Transverse colon (tissue), 4 donors: ENCODE measurements around the gene CAPN9. TPM values are rescaled to one million over a fixed set of nuclear protein-coding genes. Genes with fewer than 3 reads are reported as not detected.

Experiments used
- DNase-seq: peaks from one replicate; pipeline ENCODE4 v3.0.0-alpha.2; 2019
- H3K27ac ChIP-seq, 4 donors: fragments of 200-600 bp; sonication (generic); 2 replicates each; pipeline ENCODE4 v1.5.1; 2016 to 2018; ENCODE audit warnings: inconsistent platforms in 4 of 4
- H3K27me3 ChIP-seq: fragments of 200-600 bp; sonication (generic); 2 replicates; pipeline ENCODE4 v1.5.1; 2017; ENCODE audit warnings: inconsistent platforms
- H3K36me3 ChIP-seq, 4 donors: fragments of 200-600 bp; sonication (generic); 2 replicates each; pipeline ENCODE4 v1.5.1; 2017 to 2019; ENCODE audit warnings: inconsistent platforms in 4 of 4
- H3K4me1 ChIP-seq, 4 donors: fragments of 200-600 bp; sonication (generic); 2 replicates each; pipeline ENCODE4 v1.5.1; 2017 to 2020; ENCODE audit warnings: inconsistent platforms in 4 of 4
- H3K4me3 ChIP-seq, 4 donors: fragments of 200-600 bp; sonication (generic); 1 replicate in 1 of 4; 2 replicates in 3 of 4; pipeline versions ENCODE4 v1.5.1 to v1.6.1; 2017 to 2019; ENCODE audit warnings: inconsistent platforms in 4 of 4
- H3K9me3 ChIP-seq, 2 donors: fragments of 200-600 bp; sonication (generic); 2 replicates each; pipeline ENCODE4 v1.5.1; 2017 to 2019; ENCODE audit warnings: inconsistent platforms in 2 of 2
- CTCF ChIP-seq, 5 experiments: fragments of 200-600 bp in 3 of 5; fragments of 450-650 bp in 2 of 5; sonication (generic) in 3 of 5; IDR thresholded peaks; 1 replicate in 2 of 5; 2 replicates in 3 of 5; pipeline ENCODE4 v1.5.1; 2016 to 2017; ENCODE audit warnings: antibody characterized with exemption in 5 of 5, inconsistent platforms in 3 of 5, mild to moderate bottlenecking in 2 of 5, moderate library complexity in 1 of 5
- EP300 ChIP-seq: sonication (generic); formaldehyde crosslinking; IDR thresholded peaks from one replicate; pipeline ENCODE4 v1.6.1; 2017; ENCODE audit warnings: antibody characterized with exemption, low read depth
- POLR2A ChIP-seq: fragments of 450-650 bp; IDR thresholded peaks from one replicate; pipeline ENCODE4 v1.6.1; 2016; ENCODE audit warnings: antibody characterized with exemption, mild to moderate bottlenecking, moderate library complexity
- POLR2AphosphoS5 ChIP-seq, 3 donors: sonication (generic); formaldehyde crosslinking; IDR thresholded peaks; one replicate each; pipeline ENCODE4 v1.6.1; 2016; ENCODE audit warnings: antibody characterized with exemption in 3 of 3
- WGBS, 2 donors: methylation state at CpG; one replicate each; pipeline ENCODE4 v1.1.5; 2018; ENCODE audit warnings: low coverage in 1 of 2; 5-methylcytosine and 5-hydroxymethylcytosine counted together
- in situ Hi-C, 4 donors: fragments of 200-750 bp; cut with MboI; loops; one replicate each; pipeline versions ENCODE4 v1.15.0 to v1.15.1; 2017; ENCODE audit warnings: low sequenced_read_pairs in 3 of 4, low pct_ligation_motif_present in 1 of 4, low pct_unique_long_range_greater_than_20kb in 1 of 4
- intact Hi-C: fragments of 100-400 bp; cut with DNase I; formaldehyde crosslinking; loops from one replicate; pipeline ENCODE4 v1.15.1; 2023; ENCODE audit warnings: low total_unique reads
- total RNA-seq, 4 donors: library from RNA; depleted of rRNA; stranded (reverse); fragments of >200 nt; gene quantifications; one replicate each; pipeline ENCODE4 v1.1.0, GENCODE V29; 2016

The CAPN9 gene
- total RNA-seq, 4 donors from 2014 or later, result 26.3 to 59.9 (median 32.7) TPM

DNA sequence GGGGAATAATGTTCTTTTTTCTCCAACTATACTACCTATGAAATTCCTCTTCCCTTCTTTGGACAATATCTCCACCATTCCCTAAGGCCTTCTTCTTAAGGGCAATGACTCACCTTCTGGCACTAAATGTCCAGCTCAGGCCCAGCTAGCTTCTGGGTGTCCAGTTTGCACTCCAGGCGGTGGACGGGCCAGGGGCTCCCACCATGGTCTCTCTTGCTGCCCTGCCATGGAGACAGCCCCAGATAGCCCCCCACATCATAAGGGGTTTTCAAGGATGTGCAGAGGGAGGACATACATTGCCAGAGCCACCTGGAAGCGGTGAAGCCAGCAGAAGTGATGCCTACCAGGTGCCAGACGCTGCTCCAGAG, 77.3 kb downstream of the CAPN9 start:
- Histone ChIP-seq H3K4me1 (peaks cover 0 to 18% (median 13%) of the 10 kb centered on the region in 4 donors), H3K27me3 (no peaks in the 10 kb centered on the region), H3K36me3 (no peaks in the 10 kb centered on the region), H3K9me3 (no peaks in the 10 kb centered on the region), H3K27ac (no peak overlapping the region), H3K4me3 (no peak overlapping the region)
- in situ Hi-C loops (loop anchor here in 2 of 4 donors (25.0 kb wide), 1 partner anchor 88 kb away; no protein-coding TSS in a partner anchor), intact Hi-C loops (no loop called here)
- 83 to 89% methylated on average over 1 to 4 of the region's 4 CpGs for WGBS, 2 donors
- TF ChIP-seq CTCF (IDR thresholded peaks at IDR 0.05) (no peak), EP300 (no peak), POLR2A (no peak)
- no peak for DNase-seq

- H3K9me3 ChIP-seq, result no peaks in the 10 kb centered on the region
- no peak for TF ChIP-seq CTCF (IDR thresholded peaks at IDR 0.05)
- no peaks in the 10 kb centered on the region for H3K36me3 ChIP-seq
- H3K4me3 ChIP-seq, result no peak overlapping the region
- no peaks in the 10 kb centered on the region for H3K27me3 ChIP-seq
- in situ Hi-C loops (loop anchor here in 2 of 4 donors (25.0 kb wide), 1 partner anchor 87 kb away; no protein-coding TSS in a partner anchor), intact Hi-C loops (no loop called here)
- no peak for DNase-seq
- H3K4me1 ChIP-seq, result peaks cover 0 to 18% (median 13%) of the 10 kb centered on the region in 4 donors
- 40 to 52% methylated on average over 8 to 11 of the region's 11 CpGs for WGBS, 2 donors
- peak overlapping the region in 1 of 4 donors; percentile 18 for H3K27ac ChIP-seq
These were observed 77.9 kb downstream of the CAPN9 start for GRCh38 chr1:230824919-230825721.

GRCh38 chr1:230825761-230826160, 78.6 kb downstream of the CAPN9 start:
- in situ Hi-C loops (no loop called here), intact Hi-C loops (no loop called here)
- peaks cover 0 to 18% (median 13%) of the 10 kb centered on the region in 4 donors for H3K4me1 ChIP-seq
- no peak overlapping the region for H3K4me3 ChIP-seq
- H3K9me3 ChIP-seq, result no peaks in the 10 kb centered on the region
- H3K36me3 ChIP-seq, result no peaks in the 10 kb centered on the region
- TF ChIP-seq POLR2AphosphoS5 (IDR thresholded peaks at IDR 0.05) (no peak), POLR2A (no peak), CTCF (IDR thresholded peaks at IDR 0.05) (no peak), EP300 (no peak)
- H3K27me3 ChIP-seq, result no peaks in the 10 kb centered on the region
- WGBS, 2 donors, result 79 to 80% methylated on average over 3 of the region's 3 CpGs
- DNase-seq, result no peak
- peak overlapping the region in 1 of 4 donors; percentile 18 for H3K27ac ChIP-seq

- WGBS, 2 donors, result 84 to 91% methylated on average over 5 to 9 of the region's 9 CpGs
- in situ Hi-C loops (no loop called here), intact Hi-C loops (no loop called here)
- Histone ChIP-seq H3K27me3 (no peaks in the 10 kb centered on the region), H3K4me1 (peaks cover 0 to 18% (median 13%) of the 10 kb centered on the region in 4 donors), H3K4me3 (no peak overlapping the region), H3K36me3 (no peaks in the 10 kb centered on the region), H3K9me3 (no peaks in the 10 kb centered on the region), H3K27ac (no peak overlapping the region)
- no peak for TF ChIP-seq EP300
- TF ChIP-seq POLR2AphosphoS5 (IDR thresholded peaks at IDR 0.05), result no peak
- TF ChIP-seq POLR2A, result no peak
- TF ChIP-seq CTCF (IDR thresholded peaks at IDR 0.05), result no peak
- DNase-seq, result no peak
These were observed 79.1 kb downstream of the CAPN9 start for GRCh38 chr1:230826166-230826875.
